ENCODE data around the gene DEAF1.

DNA sequence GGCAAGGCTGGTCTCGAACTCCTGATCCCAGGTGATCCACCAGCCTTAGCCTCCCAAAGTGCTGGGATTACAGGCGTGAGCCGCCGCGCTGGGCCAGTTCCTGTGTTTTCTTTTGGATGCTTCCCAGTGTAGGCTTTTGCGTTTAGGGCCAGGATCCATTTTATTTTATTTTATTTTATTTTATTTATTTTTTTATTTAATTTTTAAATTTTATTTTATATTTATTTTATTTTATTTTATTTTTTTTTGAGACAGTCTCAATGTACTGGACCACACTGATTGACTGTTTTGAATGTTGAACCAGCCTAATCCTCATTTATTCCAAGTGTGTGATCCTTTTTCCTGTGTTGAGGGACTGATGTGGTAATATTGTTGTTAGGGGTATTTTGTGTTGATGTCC is 19.4 kb upstream of the DEAF1 start:
- TF ChIP-seq POLR2AphosphoS5 (IDR thresholded peaks at IDR 0.05; ENCODE audit: insufficient read depth, low read depth, low read length): no peak
- TF ChIP-seq, protein P1, sequence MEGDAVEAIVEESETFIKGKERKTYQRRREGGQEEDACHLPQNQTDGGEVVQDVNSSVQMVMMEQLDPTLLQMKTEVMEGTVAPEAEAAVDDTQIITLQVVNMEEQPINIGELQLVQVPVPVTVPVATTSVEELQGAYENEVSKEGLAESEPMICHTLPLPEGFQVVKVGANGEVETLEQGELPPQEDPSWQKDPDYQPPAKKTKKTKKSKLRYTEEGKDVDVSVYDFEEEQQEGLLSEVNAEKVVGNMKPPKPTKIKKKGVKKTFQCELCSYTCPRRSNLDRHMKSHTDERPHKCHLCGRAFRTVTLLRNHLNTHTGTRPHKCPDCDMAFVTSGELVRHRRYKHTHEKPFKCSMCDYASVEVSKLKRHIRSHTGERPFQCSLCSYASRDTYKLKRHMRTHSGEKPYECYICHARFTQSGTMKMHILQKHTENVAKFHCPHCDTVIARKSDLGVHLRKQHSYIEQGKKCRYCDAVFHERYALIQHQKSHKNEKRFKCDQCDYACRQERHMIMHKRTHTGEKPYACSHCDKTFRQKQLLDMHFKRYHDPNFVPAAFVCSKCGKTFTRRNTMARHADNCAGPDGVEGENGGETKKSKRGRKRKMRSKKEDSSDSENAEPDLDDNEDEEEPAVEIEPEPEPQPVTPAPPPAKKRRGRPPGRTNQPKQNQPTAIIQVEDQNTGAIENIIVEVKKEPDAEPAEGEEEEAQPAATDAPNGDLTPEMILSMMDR (IDR thresholded peaks at IDR 0.05; ENCODE audit: extremely low read depth in 1 of 2, insufficient read depth in 1 of 2, low read depth in 1 of 2, low read length in 2 of 2): no peak
- TF ChIP-seq GATA2 (IDR thresholded peaks at IDR 0.05; ENCODE audit: insufficient read depth, insufficient read length, low read depth, low read length): no peak
- TF ChIP-seq POLR2A (IDR thresholded peaks at IDR 0.05; ENCODE audit: low read depth, low read length): no peak
- TF ChIP-seq, protein P2, sequence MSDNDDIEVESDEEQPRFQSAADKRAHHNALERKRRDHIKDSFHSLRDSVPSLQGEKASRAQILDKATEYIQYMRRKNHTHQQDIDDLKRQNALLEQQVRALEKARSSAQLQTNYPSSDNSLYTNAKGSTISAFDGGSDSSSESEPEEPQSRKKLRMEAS (IDR thresholded peaks at IDR 0.05; ENCODE audit: insufficient read depth, insufficient read length): no peak
- no peak for TF ChIP-seq FOS (IDR thresholded peaks at IDR 0.05; ENCODE audit: borderline replicate concordance, insufficient read depth, low read length)
- TF ChIP-seq EZH2 (IDR thresholded peaks at IDR 0.05; ENCODE audit: borderline replicate concordance, low read depth, low read length, severe bottlenecking): no peak
- TF ChIP-seq JUN (IDR thresholded peaks at IDR 0.05; ENCODE audit: borderline replicate concordance, insufficient read depth, insufficient read length, low read depth): no peak
- TF ChIP-seq MYC (IDR thresholded peaks at IDR 0.05; ENCODE audit: low read depth, low read length): no peak

Measured in endothelial cell of umbilical vein (primary cell).